CD4-positive, alpha-beta T cell (primary cell): ENCODE measurements around the gene SSRP1. TPM values are rescaled to one million over a fixed set of nuclear protein-coding genes. Genes with fewer than 3 reads are reported as not detected.

Experiments used
- ATAC-seq: fragments of 200-7000 bp; cut with Tn5 transposase; one replicate; pipeline ENCODE4 v1.10.0; 2022; ENCODE audit warnings: mild to moderate bottlenecking; ENCODE audit not compliant: poor library complexity
- CTCF ChIA-PET: fragments of 350-600 bp; sonication (Branson Sonifier 250); formaldehyde crosslinking; loops from one replicate; lab custom pipeline; 2021; ENCODE audit warnings: antibody characterized with exemption, inconsistent platforms; lab: Charles Lee
- POLR2A ChIA-PET: fragments of 350-600 bp; sonication (Branson Sonifier 250); formaldehyde crosslinking; loops from one replicate; lab custom pipeline; 2021; ENCODE audit warnings: antibody characterized with exemption, inconsistent platforms; lab: Charles Lee
- DNase-seq, 14 experiments: peaks; one replicate each; pipeline ENCODE4 v3.0.0-alpha.2; 2013 to 2020; ENCODE audit warnings: mixed read lengths in 2 of 14
- H3K27ac ChIP-seq, 2 donors: one replicate each; pipeline versions ENCODE4 v1.5.1 to v1.7.0; 2013; ENCODE audit warnings: low read length in 2 of 2, low read depth in 1 of 2, mild to moderate bottlenecking in 1 of 2
- H3K27me3 ChIP-seq, 2 experiments: 1 replicate in 1 of 2; 2 replicates in 1 of 2; pipeline versions ENCODE4 v1.6.1 to v1.7.0; 2013; ENCODE audit warnings: low read length in 2 of 2, control low read depth in 1 of 2, mild to moderate bottlenecking in 1 of 2, moderate library complexity in 1 of 2; ENCODE audit not compliant: insufficient read depth in 2 of 2, control insufficient read depth in 1 of 2
- H3K36me3 ChIP-seq: one replicate; pipeline ENCODE4 v1.6.1; 2013; ENCODE audit warnings: low read length, control low read depth; ENCODE audit not compliant: insufficient read depth
- H3K4me1 ChIP-seq: one replicate; pipeline ENCODE4 v1.6.1; 2013; ENCODE audit warnings: low read length, control low read depth; ENCODE audit not compliant: insufficient read depth
- H3K4me3 ChIP-seq: one replicate; pipeline ENCODE4 v1.5.1; 2013; ENCODE audit warnings: mild to moderate bottlenecking, low read length, moderate library complexity
- H3K9me3 ChIP-seq, 2 experiments: 1 replicate in 1 of 2; 2 replicates in 1 of 2; pipeline versions ENCODE4 v1.6.1 to v1.7.0; 2013; ENCODE audit warnings: low read length in 2 of 2, mild to moderate bottlenecking in 2 of 2, control low read depth in 1 of 2, moderate library complexity in 1 of 2; ENCODE audit not compliant: control insufficient read depth in 1 of 2, insufficient read depth in 1 of 2
- H3K27ac Mint-ChIP-seq: one replicate; pipeline ENCODE4 v1.8.0; 2020; ENCODE audit warnings: mixed read lengths
- H3K27me3 Mint-ChIP-seq: one replicate; pipeline ENCODE4 v1.8.0; 2021; ENCODE audit warnings: mixed read lengths
- H3K36me3 Mint-ChIP-seq: one replicate; pipeline ENCODE4 v1.8.0; 2021; ENCODE audit warnings: low read depth, mixed read lengths
- H3K4me1 Mint-ChIP-seq: one replicate; pipeline ENCODE4 v1.8.0; 2021; ENCODE audit warnings: low read depth, mixed read lengths
- H3K4me3 Mint-ChIP-seq: one replicate; pipeline ENCODE4 v1.8.0; 2020; ENCODE audit warnings: mild to moderate bottlenecking, mixed read lengths
- H3K9me3 Mint-ChIP-seq: one replicate; pipeline ENCODE4 v1.8.0; 2020; ENCODE audit warnings: mixed read lengths
- intact Hi-C, 2 experiments: fragments of 100-400 bp; cut with DNase I in 1 of 2; cut with micrococcal nuclease in 1 of 2; formaldehyde crosslinking; loops; one replicate each; pipeline versions ENCODE4 v1.15.1 to v1.9.0; 2023 to 2025; cut with DNase I, micrococcal nuclease
- total RNA-seq, 174 experiments: library from RNA in 2 of 174; stranded (reverse) in 2 of 174; gene quantifications; one replicate each; pipeline ENCODE4 v1.2.3 and lab custom pipeline; 2021 to 2026
- TF ChIP-seq, protein P1 (sequence below): fragments of 200-600 bp; IDR thresholded peaks from one replicate; pipeline ENCODE4 v1.8.0; 2022; ENCODE audit warnings: antibody characterized with exemption, mild to moderate bottlenecking

Gene SSRP1
- total RNA-seq, 2 experiments from 2014 or later, result 36.7 to 41.2 TPM

DNA sequence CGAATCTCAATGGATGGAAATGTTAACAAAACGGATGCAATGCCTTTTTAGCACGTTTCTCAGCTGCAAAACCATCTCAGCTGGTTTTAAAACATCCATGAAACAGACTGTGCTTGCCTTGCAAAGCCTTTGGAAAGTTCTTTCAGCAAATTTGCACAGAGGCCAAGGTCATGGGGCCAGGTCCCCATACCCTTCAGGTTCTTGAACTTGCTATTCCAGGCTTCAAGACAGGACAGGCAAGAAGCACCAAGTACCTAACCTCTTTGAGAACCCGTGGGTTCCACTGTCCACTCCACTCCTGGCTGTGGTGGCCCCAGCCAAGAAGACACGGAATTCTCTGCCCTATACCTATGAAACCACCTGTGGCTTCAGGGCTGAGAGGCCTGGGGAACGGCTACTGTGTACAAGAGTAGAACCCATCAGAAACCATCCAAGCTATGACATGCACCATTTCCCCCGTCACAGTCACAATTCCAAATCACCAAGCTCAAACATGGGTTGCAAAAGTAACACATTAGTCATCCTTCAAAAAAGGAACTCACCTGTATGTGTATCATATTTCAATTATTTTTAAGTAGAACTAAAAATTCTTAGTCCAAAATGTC, 27.9 kb downstream of the SSRP1 start:
- H3K4me3 ChIP-seq, result no peak overlapping the region
- Mint-ChIP-seq H3K4me3 (no peak overlapping the region), H3K9me3 (no peaks in the 10 kb centered on the region), H3K4me1 (peaks cover 13% of the 10 kb centered on the region), H3K36me3 (peaks cover 12% of the 10 kb centered on the region), H3K27ac (no peak overlapping the region), H3K27me3 (no peaks in the 10 kb centered on the region)
- H3K9me3 ChIP-seq, result no peaks in the 10 kb centered on the region
- peaks cover 15% of the 10 kb centered on the region for H3K4me1 ChIP-seq
- no peak for DNase-seq
- TF ChIP-seq, protein P1, sequence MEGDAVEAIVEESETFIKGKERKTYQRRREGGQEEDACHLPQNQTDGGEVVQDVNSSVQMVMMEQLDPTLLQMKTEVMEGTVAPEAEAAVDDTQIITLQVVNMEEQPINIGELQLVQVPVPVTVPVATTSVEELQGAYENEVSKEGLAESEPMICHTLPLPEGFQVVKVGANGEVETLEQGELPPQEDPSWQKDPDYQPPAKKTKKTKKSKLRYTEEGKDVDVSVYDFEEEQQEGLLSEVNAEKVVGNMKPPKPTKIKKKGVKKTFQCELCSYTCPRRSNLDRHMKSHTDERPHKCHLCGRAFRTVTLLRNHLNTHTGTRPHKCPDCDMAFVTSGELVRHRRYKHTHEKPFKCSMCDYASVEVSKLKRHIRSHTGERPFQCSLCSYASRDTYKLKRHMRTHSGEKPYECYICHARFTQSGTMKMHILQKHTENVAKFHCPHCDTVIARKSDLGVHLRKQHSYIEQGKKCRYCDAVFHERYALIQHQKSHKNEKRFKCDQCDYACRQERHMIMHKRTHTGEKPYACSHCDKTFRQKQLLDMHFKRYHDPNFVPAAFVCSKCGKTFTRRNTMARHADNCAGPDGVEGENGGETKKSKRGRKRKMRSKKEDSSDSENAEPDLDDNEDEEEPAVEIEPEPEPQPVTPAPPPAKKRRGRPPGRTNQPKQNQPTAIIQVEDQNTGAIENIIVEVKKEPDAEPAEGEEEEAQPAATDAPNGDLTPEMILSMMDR, result no peak
- ATAC-seq, result no peak
- intact Hi-C loops, result no loop called here
- CTCF ChIA-PET, result interaction anchor here (0.9 kb wide), 1 partner anchor 14 kb away, joined by 4 read pairs; no protein-coding TSS in a partner anchor
- no peak overlapping the region for H3K27ac ChIP-seq
- H3K36me3 ChIP-seq, result no peaks in the 10 kb centered on the region
- H3K27me3 ChIP-seq, result no peaks in the 10 kb centered on the region
- POLR2A ChIA-PET, result no interaction called here

DNA sequence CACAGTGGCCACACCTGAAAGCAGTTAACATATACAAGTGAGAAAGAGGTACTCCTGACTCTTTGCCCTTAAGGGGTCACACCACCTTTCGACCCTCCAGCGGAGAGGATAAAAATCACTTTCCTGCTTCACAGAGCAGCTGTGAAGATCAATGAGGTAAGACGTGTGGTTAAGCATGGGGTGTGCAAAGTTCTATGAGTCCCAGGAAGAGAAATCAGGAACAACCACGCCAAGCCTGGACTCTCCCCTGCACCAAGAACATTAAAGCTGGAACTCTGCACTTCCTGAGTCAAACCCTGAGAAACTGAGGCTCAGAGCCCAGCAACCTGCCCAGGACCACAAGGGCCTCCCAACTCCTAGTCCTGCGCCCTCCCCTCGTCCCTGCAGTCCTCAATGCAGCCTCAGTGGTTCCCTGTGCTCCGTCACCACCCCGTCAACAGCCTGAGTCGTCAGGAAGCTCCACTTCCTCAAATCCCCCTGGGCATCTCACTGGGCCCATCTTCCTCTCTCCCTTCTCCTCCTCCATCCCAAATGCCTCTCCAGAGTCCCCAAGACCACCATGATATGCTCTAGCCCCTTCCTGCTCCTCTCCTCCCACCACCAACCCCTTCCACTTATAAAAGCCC, 28.6 kb downstream of the SSRP1 start:
- Histone ChIP-seq H3K4me3 (no peak overlapping the region), H3K9me3 (peaks cover 0 to 6% of the 10 kb centered on the region in 2 experiments), H3K36me3 (no peaks in the 10 kb centered on the region), H3K4me1 (peaks cover 14% of the 10 kb centered on the region), H3K27me3 (no peaks in the 10 kb centered on the region), H3K27ac (no peak overlapping the region)
- no peak for ATAC-seq
- H3K27me3 Mint-ChIP-seq, result no peaks in the 10 kb centered on the region
- no peak overlapping the region for H3K4me3 Mint-ChIP-seq
- H3K27ac Mint-ChIP-seq, result no peak overlapping the region
- DNase-seq, result peak in 2 of 14 experiments; percentile 20 to 34
- peaks cover 9% of the 10 kb centered on the region for H3K4me1 Mint-ChIP-seq
- no peaks in the 10 kb centered on the region for H3K9me3 Mint-ChIP-seq
- H3K36me3 Mint-ChIP-seq, result peaks cover 16% of the 10 kb centered on the region
- intact Hi-C loops, result no loop called here
- TF ChIP-seq, protein P1, result no peak
- ChIA-PET CTCF (interaction anchor here (0.9 kb wide), 1 partner anchor 14 kb away, joined by 4 read pairs; no protein-coding TSS in a partner anchor), POLR2A (no interaction called here)

DNA sequence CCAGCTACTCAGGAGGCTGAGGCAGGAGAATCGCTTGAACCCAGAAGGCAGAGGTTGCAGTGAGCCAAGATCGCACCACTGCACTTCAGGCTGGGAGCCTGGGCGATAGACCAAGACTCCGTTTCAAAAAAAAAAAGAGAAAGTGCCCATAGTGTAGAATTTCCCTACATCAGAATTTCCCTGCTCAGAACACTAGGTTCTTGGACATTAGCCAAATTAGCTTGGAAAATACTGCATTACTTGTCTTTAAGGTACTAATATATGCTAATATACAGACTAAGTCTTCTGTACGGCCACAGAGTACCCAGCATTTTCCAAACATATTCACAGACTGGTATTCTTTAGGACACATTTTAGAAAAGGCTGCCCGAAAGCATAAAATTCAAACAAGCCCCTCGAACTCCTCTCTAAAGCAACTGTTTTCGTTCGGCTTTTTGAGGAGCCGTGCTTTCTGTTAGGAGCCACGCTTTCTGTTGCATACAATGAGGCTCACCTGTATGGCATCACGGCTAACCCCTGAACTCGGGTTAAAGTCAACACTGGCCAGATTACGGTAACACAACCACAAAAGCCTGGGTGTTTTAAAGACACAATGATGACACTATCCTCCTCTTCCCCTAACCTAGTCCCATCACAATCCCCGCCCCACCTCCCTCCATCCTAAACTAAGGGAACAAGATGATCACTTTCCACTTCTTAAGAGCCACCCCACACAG, 29.4 kb downstream of the SSRP1 start:
- H3K27me3 Mint-ChIP-seq, result no peaks in the 10 kb centered on the region
- Histone ChIP-seq H3K27me3 (no peaks in the 10 kb centered on the region), H3K9me3 (peaks cover 0 to 13% of the 10 kb centered on the region in 2 experiments), H3K4me3 (no peak overlapping the region), H3K27ac (no peak overlapping the region), H3K4me1 (peaks cover 7% of the 10 kb centered on the region), H3K36me3 (no peaks in the 10 kb centered on the region)
- no peak overlapping the region for H3K4me3 Mint-ChIP-seq
- TF ChIP-seq, protein P1, result no peak
- H3K4me1 Mint-ChIP-seq, result peaks cover 4% of the 10 kb centered on the region
- DNase-seq, result no peak
- no peak for ATAC-seq
- H3K36me3 Mint-ChIP-seq, result peaks cover 23% of the 10 kb centered on the region
- intact Hi-C loops, result no loop called here
- H3K9me3 Mint-ChIP-seq, result no peaks in the 10 kb centered on the region
- POLR2A ChIA-PET, result no interaction called here
- CTCF ChIA-PET, result no interaction called here
- H3K27ac Mint-ChIP-seq, result no peak overlapping the region
